GM23338 (cell line): ENCODE measurements around the gene ITPR3. TPM values are rescaled to one million over a fixed set of nuclear protein-coding genes. Genes with fewer than 3 reads are reported as not detected.

Experiments
- ATAC-seq: fragments of 200-7000 bp; cut with Tn5 transposase; 3 replicates; pipeline ENCODE4 v1.9.1; 2020
- DNase-seq: peaks from one replicate; pipeline ENCODE4 v3.0.0-alpha.2; 2015; ENCODE audit warnings: low spot score
- H2AFZ ChIP-seq: fragments of 200-600 bp; sonication (generic); 2 replicates; pipeline ENCODE4 v1.8.0; 2016; ENCODE audit warnings: antibody characterized with exemption, mild to moderate bottlenecking, moderate library complexity
- H3F3A ChIP-seq: fragments of 200-600 bp; sonication (generic); replicated peaks from 2 replicates; pipeline ENCODE4 v1.8.0; 2017; ENCODE audit warnings: antibody characterized with exemption, mixed run types, low read depth
- H3K27ac ChIP-seq: fragments of 200-600 bp; sonication (generic); 2 replicates; pipeline ENCODE4 v1.6.1; 2016; ENCODE audit warnings: low read depth
- H3K27me3 ChIP-seq: fragments of 200-600 bp; sonication (generic); 2 replicates; pipeline ENCODE4 v1.8.0; 2016; ENCODE audit warnings: mild to moderate bottlenecking, mixed run types, moderate library complexity; ENCODE audit not compliant: insufficient read depth
- H3K36me3 ChIP-seq: fragments of 200-600 bp; sonication (generic); 2 replicates; pipeline ENCODE4 v1.8.0; 2016; ENCODE audit warnings: mild to moderate bottlenecking; ENCODE audit not compliant: insufficient read depth
- H3K4me1 ChIP-seq: fragments of 200-600 bp; sonication (generic); 2 replicates; pipeline ENCODE4 v1.8.0; 2016; ENCODE audit warnings: mild to moderate bottlenecking, moderate library complexity; ENCODE audit not compliant: insufficient read depth
- H3K4me2 ChIP-seq: fragments of 200-600 bp; sonication (generic); 2 replicates; pipeline ENCODE4 v1.7.1; 2017; ENCODE audit warnings: mixed run types
- H3K4me3 ChIP-seq: fragments of 200-600 bp; sonication (generic); 2 replicates; pipeline ENCODE4 v1.6.1; 2016; ENCODE audit warnings: mixed run types
- H3K79me2 ChIP-seq: fragments of 200-600 bp; sonication (generic); replicated peaks from 2 replicates; pipeline ENCODE4 v1.8.0; 2017; ENCODE audit warnings: mild to moderate bottlenecking; ENCODE audit not compliant: insufficient read depth
- H3K9me2 ChIP-seq: fragments of 200-600 bp; sonication (generic); 2 replicates; pipeline ENCODE4 v1.8.0; 2017; ENCODE audit not compliant: insufficient read depth
- H4K20me1 ChIP-seq: fragments of 200-600 bp; sonication (generic); replicated peaks from 2 replicates; pipeline ENCODE4 v1.8.0; 2017; ENCODE audit warnings: mild to moderate bottlenecking; ENCODE audit not compliant: insufficient read depth
- H3K27ac Mint-ChIP-seq: 2 replicates; pipeline ENCODE4 v1.8.0; 2020; ENCODE audit warnings: inconsistent platforms, mild to moderate bottlenecking, moderate library complexity, mixed read lengths
- H3K27me3 Mint-ChIP-seq: 3 replicates; pipeline ENCODE4 v1.8.0; 2022; ENCODE audit warnings: low read depth, mild to moderate bottlenecking, moderate library complexity, mixed read lengths, inconsistent platforms; ENCODE audit not compliant: insufficient read depth, poor library complexity
- H3K36me3 Mint-ChIP-seq: 3 replicates; pipeline ENCODE4 v1.8.0; 2021; ENCODE audit warnings: low read depth, mild to moderate bottlenecking, inconsistent platforms, moderate library complexity, mixed read lengths
- H3K4me1 Mint-ChIP-seq: 3 replicates; pipeline ENCODE4 v1.8.0; 2020; ENCODE audit warnings: mild to moderate bottlenecking, inconsistent platforms, mixed read lengths
- H3K4me3 Mint-ChIP-seq: 3 replicates; pipeline ENCODE4 v1.8.0; 2021; ENCODE audit warnings: moderate library complexity, mild to moderate bottlenecking, inconsistent platforms, mixed read lengths
- H3K9me3 Mint-ChIP-seq: 3 replicates; pipeline ENCODE4 v1.8.0; 2020; ENCODE audit warnings: moderate library complexity, mild to moderate bottlenecking, inconsistent platforms, mixed read lengths
- EZH2 ChIP-seq: fragments of 200-600 bp; sonication (generic); IDR thresholded peaks from one replicate; pipeline ENCODE4 v1.8.0; 2017; ENCODE audit warnings: antibody characterized with exemption, mild to moderate bottlenecking, low read depth; ENCODE audit not compliant: unreplicated experiment
- EZH2phosphoT487 ChIP-seq: fragments of 200-600 bp; sonication (generic); IDR thresholded peaks from one replicate; pipeline ENCODE4 v1.8.1; 2018; ENCODE audit warnings: antibody characterized with exemption; ENCODE audit not compliant: unreplicated experiment
- NANOG ChIP-seq: IDR thresholded peaks from 2 replicates; pipeline ENCODE4 v1.6.1; 2016; ENCODE audit warnings: antibody characterized with exemption, borderline replicate concordance
- REST ChIP-seq: IDR thresholded peaks from one replicate; pipeline ENCODE4 v1.6.1; 2018; ENCODE audit warnings: antibody characterized with exemption; ENCODE audit not compliant: unreplicated experiment
- STAT1 ChIP-seq: IDR thresholded peaks from one replicate; pipeline ENCODE4 v1.6.1; 2016; ENCODE audit warnings: antibody characterized with exemption; ENCODE audit not compliant: unreplicated experiment
- ZNF114 ChIP-seq: fragments of 250-450 bp; sonication (Bioruptor Pico); IDR thresholded peaks from 2 replicates; pipeline ENCODE4 v1.5.0; 2020; ENCODE audit warnings: mild to moderate bottlenecking, moderate library complexity
- ZNF331 ChIP-seq: fragments of 250-450 bp; sonication (Bioruptor Pico); IDR thresholded peaks from 2 replicates; pipeline ENCODE4 v1.5.0; 2020; ENCODE audit warnings: low read depth, mild to moderate bottlenecking, moderate library complexity
- polyA plus RNA-seq: library from polyadenylated mRNA; unstranded; fragments of >200 nt; fragmentation: Nextera tagmentation; extraction: Ambion mirVana; gene quantifications from 2 replicates; pipeline ENCODE4 v1.2.1, GENCODE V29; 2016
- total RNA-seq: library from RNA; depleted of rRNA; stranded (reverse); fragments of >200 nt; shearing (Covaris generic); gene quantifications from 2 replicates; pipeline ENCODE4 v1.2.3, GENCODE V29; 2014
- TF ChIP-seq, protein P1 (sequence below): fragments of 250-450 bp; sonication (Bioruptor Pico); IDR thresholded peaks from 2 replicates; pipeline ENCODE4 v1.5.0; 2020; ENCODE audit warnings: mild to moderate bottlenecking, moderate library complexity
- TF ChIP-seq, protein P2 (sequence below): IDR thresholded peaks from 2 replicates; pipeline ENCODE4 v1.6.1; 2016; ENCODE audit warnings: antibody characterized with exemption

Gene ITPR3
- total and polyA plus RNA-seq, 2 experiments from 2014 or later = 7.3 to 31.9 TPM

DNA sequence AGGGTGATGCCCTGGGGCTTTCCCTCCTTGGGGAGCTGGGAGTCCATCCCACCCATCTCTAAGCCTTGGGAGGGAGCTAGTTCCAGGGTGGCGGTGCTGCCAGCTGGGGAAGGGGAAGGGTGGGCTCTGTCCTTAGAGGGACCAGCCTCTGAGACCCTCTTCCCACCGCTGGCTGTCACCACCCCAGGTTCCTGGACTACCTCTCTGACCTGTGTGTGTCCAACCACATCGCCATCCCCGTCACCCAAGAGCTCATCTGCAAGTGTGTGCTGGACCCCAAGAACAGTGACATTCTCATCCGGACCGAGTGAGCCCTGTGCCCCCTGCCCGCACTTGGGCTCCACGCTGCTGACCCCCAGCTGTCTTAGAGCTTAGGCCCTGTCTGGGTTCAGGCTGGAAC lies 47.2 kb downstream of the ITPR3 start:
- no peaks in the 10 kb centered on the region for H3K9me3 Mint-ChIP-seq
- Histone ChIP-seq H3K36me3 (no peaks in the 10 kb centered on the region; the same call in 1 of the 2 replicates), H3K4me1 (no peaks in the 10 kb centered on the region), H2AFZ (no peak overlapping the region), H3K9me2 (no peaks in the 10 kb centered on the region), H3K27ac (no peak overlapping the region), H3K27me3 (no peaks in the 10 kb centered on the region), H3K4me3 (no peak overlapping the region), H3K79me2 (no peaks in the 10 kb centered on the region), H4K20me1 (no peaks in the 10 kb centered on the region; the same call in 1 of the 2 replicates), H3F3A (no peaks in the 10 kb centered on the region), H3K4me2 (no peak overlapping the region)
- TF ChIP-seq ZNF114 (CRISPR knock-in tag) = no peak
- H3K4me3 Mint-ChIP-seq = no peak overlapping the region
- peaks cover 15% of the 10 kb centered on the region for H3K27me3 Mint-ChIP-seq
- DNase-seq (no peak), ATAC-seq (no peak)
- peaks cover 26% of the 10 kb centered on the region for H3K36me3 Mint-ChIP-seq
- peaks cover 4% of the 10 kb centered on the region; the same call in 2 of the 3 replicates for H3K4me1 Mint-ChIP-seq
- H3K27ac Mint-ChIP-seq = no peak overlapping the region

DNA sequence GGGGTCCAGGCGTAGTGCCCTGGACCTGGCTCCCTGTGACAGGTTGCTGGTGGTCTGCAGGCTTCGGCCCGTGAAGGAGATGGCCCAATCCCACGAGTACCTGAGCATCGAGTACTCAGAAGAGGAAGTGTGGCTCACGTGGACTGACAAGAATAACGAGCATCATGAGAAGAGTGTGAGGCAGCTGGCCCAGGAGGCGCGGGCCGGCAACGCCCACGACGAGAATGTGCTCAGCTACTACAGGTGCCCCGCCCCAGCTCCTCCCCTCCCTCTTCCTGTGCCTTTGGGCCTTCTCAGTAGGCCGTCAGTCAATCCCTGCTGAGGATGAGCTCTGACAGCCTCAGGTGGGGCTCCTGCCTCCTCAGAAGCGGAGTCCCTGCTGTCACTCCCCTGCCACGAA lies 47.8 kb downstream of the ITPR3 start:
- Histone ChIP-seq H3K27ac (no peak overlapping the region), H3K4me1 (no peaks in the 10 kb centered on the region), H4K20me1 (no peaks in the 10 kb centered on the region; the same call in 1 of the 2 replicates), H3K4me2 (no peak overlapping the region), H3K36me3 (no peaks in the 10 kb centered on the region; the same call in 1 of the 2 replicates), H2AFZ (no peak overlapping the region), H3K79me2 (no peaks in the 10 kb centered on the region), H3K4me3 (no peak overlapping the region), H3K27me3 (no peaks in the 10 kb centered on the region), H3F3A (no peaks in the 10 kb centered on the region), H3K9me2 (no peaks in the 10 kb centered on the region)
- no peak for ATAC-seq
- peaks cover 26% of the 10 kb centered on the region for H3K36me3 Mint-ChIP-seq
- H3K27me3 Mint-ChIP-seq = peaks cover 15% of the 10 kb centered on the region
- peaks cover 4% of the 10 kb centered on the region; the same call in 2 of the 3 replicates for H3K4me1 Mint-ChIP-seq
- no peak overlapping the region for H3K27ac Mint-ChIP-seq
- no peak overlapping the region for H3K4me3 Mint-ChIP-seq
- DNase-seq = no peak
- no peaks in the 10 kb centered on the region for H3K9me3 Mint-ChIP-seq
- TF ChIP-seq STAT1 = no peak
- TF ChIP-seq EZH2phosphoT487 = no peak
- TF ChIP-seq ZNF114 (CRISPR knock-in tag) = no peak
- TF ChIP-seq REST = no peak
- no peak for TF ChIP-seq ZNF331 (CRISPR knock-in tag)
- TF ChIP-seq, protein P1, sequence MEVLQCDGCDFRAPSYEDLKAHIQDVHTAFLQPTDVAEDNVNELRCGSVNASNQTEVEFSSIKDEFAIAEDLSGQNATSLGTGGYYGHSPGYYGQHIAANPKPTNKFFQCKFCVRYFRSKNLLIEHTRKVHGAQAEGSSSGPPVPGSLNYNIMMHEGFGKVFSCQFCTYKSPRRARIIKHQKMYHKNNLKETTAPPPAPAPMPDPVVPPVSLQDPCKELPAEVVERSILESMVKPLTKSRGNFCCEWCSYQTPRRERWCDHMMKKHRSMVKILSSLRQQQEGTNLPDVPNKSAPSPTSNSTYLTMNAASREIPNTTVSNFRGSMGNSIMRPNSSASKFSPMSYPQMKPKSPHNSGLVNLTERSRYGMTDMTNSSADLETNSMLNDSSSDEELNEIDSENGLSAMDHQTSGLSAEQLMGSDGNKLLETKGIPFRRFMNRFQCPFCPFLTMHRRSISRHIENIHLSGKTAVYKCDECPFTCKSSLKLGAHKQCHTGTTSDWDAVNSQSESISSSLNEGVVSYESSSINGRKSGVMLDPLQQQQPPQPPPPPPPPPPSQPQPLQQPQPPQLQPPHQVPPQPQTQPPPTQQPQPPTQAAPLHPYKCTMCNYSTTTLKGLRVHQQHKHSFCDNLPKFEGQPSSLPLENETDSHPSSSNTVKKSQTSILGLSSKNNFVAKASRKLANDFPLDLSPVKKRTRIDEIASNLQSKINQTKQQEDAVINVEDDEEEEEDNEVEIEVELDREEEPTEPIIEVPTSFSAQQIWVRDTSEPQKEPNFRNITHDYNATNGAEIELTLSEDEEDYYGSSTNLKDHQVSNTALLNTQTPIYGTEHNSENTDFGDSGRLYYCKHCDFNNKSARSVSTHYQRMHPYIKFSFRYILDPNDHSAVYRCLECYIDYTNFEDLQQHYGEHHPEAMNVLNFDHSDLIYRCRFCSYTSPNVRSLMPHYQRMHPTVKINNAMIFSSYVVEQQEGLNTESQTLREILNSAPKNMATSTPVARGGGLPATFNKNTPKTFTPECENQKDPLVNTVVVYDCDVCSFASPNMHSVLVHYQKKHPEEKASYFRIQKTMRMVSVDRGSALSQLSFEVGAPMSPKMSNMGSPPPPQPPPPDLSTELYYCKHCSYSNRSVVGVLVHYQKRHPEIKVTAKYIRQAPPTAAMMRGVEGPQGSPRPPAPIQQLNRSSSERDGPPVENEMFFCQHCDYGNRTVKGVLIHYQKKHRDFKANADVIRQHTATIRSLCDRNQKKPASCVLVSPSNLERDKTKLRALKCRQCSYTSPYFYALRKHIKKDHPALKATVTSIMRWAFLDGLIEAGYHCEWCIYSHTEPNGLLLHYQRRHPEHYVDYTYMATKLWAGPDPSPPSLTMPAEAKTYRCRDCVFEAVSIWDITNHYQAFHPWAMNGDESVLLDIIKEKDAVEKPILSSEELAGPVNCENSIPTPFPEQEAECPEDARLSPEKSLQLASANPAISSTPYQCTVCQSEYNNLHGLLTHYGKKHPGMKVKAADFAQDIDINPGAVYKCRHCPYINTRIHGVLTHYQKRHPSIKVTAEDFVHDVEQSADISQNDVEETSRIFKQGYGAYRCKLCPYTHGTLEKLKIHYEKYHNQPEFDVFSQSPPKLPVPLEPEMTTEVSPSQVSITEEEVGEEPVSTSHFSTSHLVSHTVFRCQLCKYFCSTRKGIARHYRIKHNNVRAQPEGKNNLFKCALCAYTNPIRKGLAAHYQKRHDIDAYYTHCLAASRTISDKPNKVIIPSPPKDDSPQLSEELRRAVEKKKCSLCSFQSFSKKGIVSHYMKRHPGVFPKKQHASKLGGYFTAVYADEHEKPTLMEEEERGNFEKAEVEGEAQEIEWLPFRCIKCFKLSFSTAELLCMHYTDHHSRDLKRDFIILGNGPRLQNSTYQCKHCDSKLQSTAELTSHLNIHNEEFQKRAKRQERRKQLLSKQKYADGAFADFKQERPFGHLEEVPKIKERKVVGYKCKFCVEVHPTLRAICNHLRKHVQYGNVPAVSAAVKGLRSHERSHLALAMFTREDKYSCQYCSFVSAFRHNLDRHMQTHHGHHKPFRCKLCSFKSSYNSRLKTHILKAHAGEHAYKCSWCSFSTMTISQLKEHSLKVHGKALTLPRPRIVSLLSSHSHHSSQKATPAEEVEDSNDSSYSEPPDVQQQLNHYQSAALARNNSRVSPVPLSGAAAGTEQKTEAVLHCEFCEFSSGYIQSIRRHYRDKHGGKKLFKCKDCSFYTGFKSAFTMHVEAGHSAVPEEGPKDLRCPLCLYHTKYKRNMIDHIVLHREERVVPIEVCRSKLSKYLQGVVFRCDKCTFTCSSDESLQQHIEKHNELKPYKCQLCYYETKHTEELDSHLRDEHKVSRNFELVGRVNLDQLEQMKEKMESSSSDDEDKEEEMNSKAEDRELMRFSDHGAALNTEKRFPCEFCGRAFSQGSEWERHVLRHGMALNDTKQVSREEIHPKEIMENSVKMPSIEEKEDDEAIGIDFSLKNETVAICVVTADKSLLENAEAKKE = no peak
- TF ChIP-seq, protein P2, sequence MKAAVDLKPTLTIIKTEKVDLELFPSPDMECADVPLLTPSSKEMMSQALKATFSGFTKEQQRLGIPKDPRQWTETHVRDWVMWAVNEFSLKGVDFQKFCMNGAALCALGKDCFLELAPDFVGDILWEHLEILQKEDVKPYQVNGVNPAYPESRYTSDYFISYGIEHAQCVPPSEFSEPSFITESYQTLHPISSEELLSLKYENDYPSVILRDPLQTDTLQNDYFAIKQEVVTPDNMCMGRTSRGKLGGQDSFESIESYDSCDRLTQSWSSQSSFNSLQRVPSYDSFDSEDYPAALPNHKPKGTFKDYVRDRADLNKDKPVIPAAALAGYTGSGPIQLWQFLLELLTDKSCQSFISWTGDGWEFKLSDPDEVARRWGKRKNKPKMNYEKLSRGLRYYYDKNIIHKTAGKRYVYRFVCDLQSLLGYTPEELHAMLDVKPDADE = no peak
- no peak for TF ChIP-seq EZH2
- TF ChIP-seq NANOG = no peak
